Astrocyte of the cerebellum (primary cell): ENCODE data around the gene CROCC.

Source experiments
- DNase-seq: peaks from one replicate; pipeline ENCODE4 v3.0.0-alpha.2; 2011; ENCODE audit warnings: low read depth
- H3K4me3 ChIP-seq: 2 replicates; pipeline ENCODE4 v1.5.1; 2011; ENCODE audit warnings: mild to moderate bottlenecking, low read depth, low read length, moderate library complexity
- CTCF ChIP-seq: IDR thresholded peaks from 2 replicates; pipeline ENCODE4 v1.5.1; 2012; ENCODE audit warnings: low read length, low read depth, moderate library complexity, mild to moderate bottlenecking; ENCODE audit errors: missing control alignments
- in situ Hi-C: cut with HindIII; loops from 2 replicates; pipeline ENCODE4 v1.10.0; 2017; ENCODE audit warnings: low sequenced_read_pairs

CROCC gene

GRCh38 chr1:16986113-16986512, 64.4 kb downstream of the CROCC start:
- in situ Hi-C loops, result no loop called here
- no peak for TF ChIP-seq CTCF
- H3K4me3 ChIP-seq, result no peak overlapping the region
- no peak for DNase-seq

- in situ Hi-C loops, result no loop called here
- no peak overlapping the region for H3K4me3 ChIP-seq
- no peak for DNase-seq
- TF ChIP-seq CTCF, result no peak
Observed at GRCh38 chr1:16986560-16986959, 64.8 kb downstream of the CROCC start.

- no peak overlapping the region for H3K4me3 ChIP-seq
- TF ChIP-seq CTCF, result peak; percentile 57
- no peak for DNase-seq
- in situ Hi-C loops, result no loop called here
Observed at GRCh38 chr1:16986962-16987361, 65.2 kb downstream of the CROCC start.

GRCh38 chr1:16988210-16988609, 66.5 kb downstream of the CROCC start:
- in situ Hi-C loops, result no loop called here
- H3K4me3 ChIP-seq, result no peak overlapping the region
- no peak for TF ChIP-seq CTCF
- DNase-seq, result no peak

- H3K4me3 ChIP-seq, result no peak overlapping the region
- no peak for TF ChIP-seq CTCF
- DNase-seq, result no peak
- in situ Hi-C loops, result no loop called here
Observed at GRCh38 chr1:16989676-16990391, 68.1 kb downstream of the CROCC start.

GRCh38 chr1:16991571-16991970, 69.8 kb downstream of the CROCC start:
- in situ Hi-C loops, result no loop called here
- H3K4me3 ChIP-seq, result no peak overlapping the region
- no peak for DNase-seq
- no peak for TF ChIP-seq CTCF
